ENCODE results near the gene UQCR10. TPM values are rescaled to one million over a fixed set of nuclear protein-coding genes. Genes with fewer than 3 reads are reported as not detected.

The UQCR10 gene
- total and polyA plus RNA-seq, 7 experiments from 2014 or later: 30.9 to 310 (median 54.3) TPM

- H3K9me3 Mint-ChIP-seq: no peaks in the 10 kb centered on the region
- no peaks in the 10 kb centered on the region for H3K27me3 ChIP-seq (ENCODE audit: control insufficient read depth in 2 of 2, insufficient read depth in 2 of 2, low read length in 2 of 2)
- peaks cover 0 to 12% (median 0%) of the 10 kb centered on the region in 7 donors for H3K4me1 Mint-ChIP-seq
- no peak overlapping the region for H3K27ac ChIP-seq (ENCODE audit: low read depth, low read length)
- H3K27me3 Mint-ChIP-seq: no peaks in the 10 kb centered on the region
- ChIA-PET POLR2A (no interaction called here), CTCF (interaction anchor here (0.6 kb wide), 1 partner anchor 94 kb away, joined by 3 read pairs; no protein-coding TSS in a partner anchor)
- H3K4me1 ChIP-seq (ENCODE audit: control insufficient read depth in 2 of 2, insufficient read depth in 2 of 2, low read length in 2 of 2): no peaks in the 10 kb centered on the region
- ATAC-seq (no peak), DNase-seq (no peak)
- H3K9me3 ChIP-seq (ENCODE audit: control insufficient read depth in 2 of 3, low read length in 3 of 3): no peaks in the 10 kb centered on the region
- H3K36me3 Mint-ChIP-seq: peaks cover 9 to 61% (median 33%) of the 10 kb centered on the region in 5 donors
- peaks cover 10 to 98% (median 16%) of the 10 kb centered on the region in 3 experiments for H3K36me3 ChIP-seq (ENCODE audit: control insufficient read depth in 2 of 3, insufficient read depth in 3 of 3, low read length in 3 of 3)
- intact Hi-C loops (cut with micrococcal nuclease): no loop called here
- no peak overlapping the region for H3K4me3 ChIP-seq (ENCODE audit: low read length)
- no peak overlapping the region for H3K4me3 Mint-ChIP-seq
- peak overlapping the region in 2 of 9 donors; percentile 22 to 56 for H3K27ac Mint-ChIP-seq
These were observed 50.6 kb downstream of the UQCR10 start for GRCh38 chr22:29817724-29818123.

DNA sequence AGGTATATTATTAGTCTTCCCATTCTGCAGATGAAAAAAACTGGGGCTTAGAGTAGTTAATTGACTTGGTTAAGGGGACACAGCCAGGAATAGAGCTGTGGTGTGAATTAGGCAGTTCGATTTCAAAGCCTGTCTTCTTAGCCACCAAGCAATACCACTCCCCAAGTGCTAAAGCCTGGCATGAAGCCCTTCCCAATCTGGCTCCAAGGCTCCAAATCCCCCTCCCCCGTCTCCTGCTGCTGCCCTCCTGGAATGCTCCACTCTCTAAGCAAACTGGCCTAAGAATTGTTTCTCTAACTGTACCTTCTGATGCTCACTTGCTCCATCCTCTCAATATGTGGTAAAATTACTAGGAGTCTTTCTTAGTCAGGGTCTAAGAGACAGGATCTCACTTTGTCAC lies 52.3 kb downstream of the UQCR10 start:
- CTCF ChIA-PET: no interaction called here
- Histone ChIP-seq H3K36me3 (ENCODE audit: control insufficient read depth in 2 of 3, insufficient read depth in 3 of 3, low read length in 3 of 3) (peaks cover 10 to 94% (median 13%) of the 10 kb centered on the region in 3 experiments), H3K4me3 (ENCODE audit: low read length) (no peak overlapping the region), H3K4me1 (ENCODE audit: control insufficient read depth in 2 of 2, insufficient read depth in 2 of 2, low read length in 2 of 2) (no peaks in the 10 kb centered on the region), H3K27ac (ENCODE audit: low read depth, low read length) (no peak overlapping the region), H3K9me3 (ENCODE audit: control insufficient read depth in 2 of 3, low read length in 3 of 3) (no peaks in the 10 kb centered on the region), H3K27me3 (ENCODE audit: control insufficient read depth in 2 of 2, insufficient read depth in 2 of 2, low read length in 2 of 2) (no peaks in the 10 kb centered on the region)
- POLR2A ChIA-PET: interaction anchor here (0.6 kb wide), 1 partner anchor 126 kb away, joined by 3 read pairs; no protein-coding TSS in a partner anchor
- Mint-ChIP-seq H3K27ac (peak overlapping the region in 1 of 9 donors; percentile 16), H3K4me1 (peaks cover 0 to 12% (median 0%) of the 10 kb centered on the region in 7 donors), H3K4me3 (no peak overlapping the region), H3K27me3 (no peaks in the 10 kb centered on the region), H3K36me3 (peaks cover 9 to 55% (median 40%) of the 10 kb centered on the region in 5 donors), H3K9me3 (no peaks in the 10 kb centered on the region)
- no peak for ATAC-seq
- DNase-seq: no peak
- intact Hi-C loops (cut with micrococcal nuclease): no loop called here

Other genes starting within 250 kb of the UQCR10 start
- 10 to 100 TPM; 45.7 to 61.9 (median 57.1) TPM for gene THOC5, start 213.6 kb upstream of the UQCR10 start, total RNA-seq
- 10 to 100 TPM; 26.1 to 33.4 TPM for gene THOC5, start 213.6 kb upstream of the UQCR10 start, polyA plus RNA-seq
- gene NIPSNAP1, start 186.3 kb upstream of the UQCR10 start, total RNA-seq: 10 to 100 TPM; 30.0 to 37.9 (median 35.4) TPM
- gene NIPSNAP1, start 186.3 kb upstream of the UQCR10 start, polyA plus RNA-seq: 10 to 100 TPM; 56.5 to 59.2 TPM
- gene NF2, start 163.7 kb upstream of the UQCR10 start, total RNA-seq: 10 to 100 TPM; 27.6 to 56.3 (median 28.3) TPM
- gene NF2, start 163.7 kb upstream of the UQCR10 start, polyA plus RNA-seq: 10 to 100 TPM; 15.6 to 23.1 TPM
- under 1 TPM in 3 of 5 experiments, not detected in 2; 0.07 to 0.42 (median 0.22) TPM for gene CABP7, start 47.4 kb upstream of the UQCR10 start, total RNA-seq
- under 1 TPM in 1 of 2 donors, not detected in 1; 0.12 TPM for gene CABP7, start 47.4 kb upstream of the UQCR10 start, polyA plus RNA-seq
- gene ZMAT5, start 362 bp upstream of the UQCR10 start, total RNA-seq: 10 to 100 TPM; 12.9 to 26.4 (median 14.7) TPM
- 10 to 100 TPM; 42.7 to 55.0 TPM for gene ZMAT5, start 362 bp upstream of the UQCR10 start, polyA plus RNA-seq
- 100 to 1,000 TPM in 1 of 5 experiments, 10 to 100 TPM in 4; 90.2 to 101 (median 93.8) TPM for gene ASCC2, start 70.9 kb downstream of the UQCR10 start, total RNA-seq
- 10 to 100 TPM; 48.7 to 79.3 TPM for gene ASCC2, start 70.9 kb downstream of the UQCR10 start, polyA plus RNA-seq
- gene MTMR3, start 115.8 kb downstream of the UQCR10 start, total RNA-seq: 10 to 100 TPM; 33.2 to 88.7 (median 64.6) TPM
- 10 to 100 TPM; 14.2 to 24.5 TPM for gene MTMR3, start 115.8 kb downstream of the UQCR10 start, polyA plus RNA-seq